KOPT-K1 (cell line): ENCODE data around the gene CDH4.

Experiments used
- H3K27ac ChIP-seq: fragments of 200-600 bp; sonication (generic); 2 replicates; pipeline ENCODE4 v1.5.1; 2016; ENCODE audit warnings: antibody characterized with exemption, mild to moderate bottlenecking, low read depth, low read length; ENCODE audit not compliant: poor library complexity, severe bottlenecking
- H3K36me3 ChIP-seq: fragments of 200-600 bp; sonication (generic); 2 replicates; pipeline ENCODE4 v1.5.1; 2017; ENCODE audit warnings: antibody characterized with exemption, mild to moderate bottlenecking, low read length, moderate library complexity; ENCODE audit not compliant: insufficient read depth
- H3K9me3 ChIP-seq: fragments of 200-600 bp; sonication (generic); 2 replicates; pipeline ENCODE4 v1.5.1; 2017; ENCODE audit warnings: antibody characterized with exemption, low read length, mild to moderate bottlenecking; ENCODE audit not compliant: insufficient read depth, poor library complexity, severe bottlenecking

CDH4 gene

DNA sequence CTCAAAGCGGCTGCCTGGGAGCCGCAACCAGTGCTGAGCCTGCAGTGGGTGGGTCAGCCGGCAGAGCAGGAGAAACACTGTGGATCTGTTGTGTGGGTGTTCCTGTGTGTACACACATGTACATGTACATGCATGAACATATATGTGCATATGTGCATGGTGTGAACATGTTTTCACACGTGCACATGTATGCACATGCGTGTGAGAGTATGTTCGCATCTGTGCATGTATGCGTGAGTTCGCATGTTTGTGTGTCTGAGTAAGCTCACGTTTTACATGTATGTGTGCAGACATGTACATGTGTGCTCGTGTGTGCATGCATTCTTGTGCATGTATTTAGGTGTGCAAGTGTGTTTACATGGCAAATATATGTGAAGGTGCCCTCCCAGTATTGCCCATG, 302.6 kb downstream of the CDH4 start:
- no peak overlapping the region for H3K27ac ChIP-seq
- H3K9me3 ChIP-seq: peaks cover 15% of the 10 kb centered on the region

DNA sequence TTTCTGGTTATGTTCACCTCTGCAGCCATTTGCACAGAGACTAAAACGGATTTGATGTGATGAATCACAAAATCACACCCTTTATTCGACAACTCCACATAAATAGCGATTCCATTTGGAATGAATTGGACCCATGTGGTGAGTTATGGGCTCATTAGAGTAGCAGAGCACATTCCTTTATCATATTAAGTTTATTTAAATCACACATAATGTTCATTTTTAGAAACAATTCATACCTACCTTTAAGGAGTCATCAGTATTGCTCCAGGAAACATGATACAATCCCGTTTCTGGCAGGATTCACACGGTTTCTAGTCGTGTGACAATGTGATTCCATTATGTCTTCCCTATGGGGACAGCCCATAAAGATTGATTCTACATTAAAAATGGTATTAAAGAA, 303.5 kb downstream of the CDH4 start:
- no peak overlapping the region for H3K27ac ChIP-seq
- H3K36me3 ChIP-seq: no peaks in the 10 kb centered on the region; the same call in 1 of the 2 replicates
- peaks cover 14% of the 10 kb centered on the region for H3K9me3 ChIP-seq

More for the DNA sequence above, 302.6 kb downstream of the CDH4 start:
- H3K36me3 ChIP-seq: no peaks in the 10 kb centered on the region; the same call in 1 of the 2 replicates

GRCh38 chr20:61556111-61556510, 304.1 kb downstream of the CDH4 start:
- Histone ChIP-seq H3K27ac (no peak overlapping the region), H3K9me3 (peaks cover 8% of the 10 kb centered on the region), H3K36me3 (no peaks in the 10 kb centered on the region; the same call in 1 of the 2 replicates)

DNA sequence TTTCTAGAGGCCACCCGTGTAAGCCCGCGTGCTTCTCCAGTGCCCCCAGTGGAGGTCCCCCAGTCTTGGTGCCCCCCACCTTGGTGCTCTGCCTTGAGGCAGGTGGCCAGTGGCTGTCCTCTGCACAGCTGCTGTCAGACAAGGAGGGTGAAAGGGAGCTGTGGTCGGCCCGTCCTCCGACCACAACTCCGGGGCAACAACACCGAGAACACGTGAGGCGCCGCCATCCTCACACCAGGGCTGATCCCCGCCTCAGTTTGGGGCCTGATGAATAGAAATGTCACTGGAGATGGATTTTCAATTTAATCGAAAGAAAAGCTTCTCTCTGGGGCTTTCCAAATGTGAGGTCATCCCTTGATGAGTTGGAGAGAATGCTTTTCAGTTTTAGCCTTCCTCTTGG, 304.6 kb downstream of the CDH4 start:
- Histone ChIP-seq H3K9me3 (peaks cover 3% of the 10 kb centered on the region), H3K36me3 (no peaks in the 10 kb centered on the region), H3K27ac (no peak overlapping the region)

- H3K27ac ChIP-seq: no peak overlapping the region
- no peaks in the 10 kb centered on the region for H3K9me3 ChIP-seq
- H3K36me3 ChIP-seq: no peaks in the 10 kb centered on the region
Measured at GRCh38 chr20:61557621-61558020, 305.6 kb downstream of the CDH4 start.

DNA sequence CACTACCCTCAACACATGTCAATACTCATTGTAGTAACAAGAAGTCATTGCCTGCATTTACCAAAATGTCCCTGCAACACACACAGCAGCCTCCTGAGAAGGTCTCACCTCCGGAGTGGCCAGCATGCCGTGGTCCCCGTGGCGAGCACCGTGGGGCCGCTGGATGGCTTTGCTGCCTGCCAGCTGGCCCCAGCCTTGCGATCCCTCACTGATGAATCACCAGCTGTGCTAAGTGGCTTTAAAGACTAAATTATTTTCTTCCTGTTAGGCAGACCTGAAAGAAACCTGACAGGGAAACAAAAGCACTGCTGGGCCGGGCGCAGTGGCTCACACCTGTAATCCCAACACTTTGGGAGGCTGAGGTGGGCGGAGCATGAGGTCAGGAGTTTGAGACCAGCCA, 306.7 kb downstream of the CDH4 start:
- H3K27ac ChIP-seq: no peak overlapping the region
- H3K9me3 ChIP-seq: no peaks in the 10 kb centered on the region
- no peaks in the 10 kb centered on the region for H3K36me3 ChIP-seq

DNA sequence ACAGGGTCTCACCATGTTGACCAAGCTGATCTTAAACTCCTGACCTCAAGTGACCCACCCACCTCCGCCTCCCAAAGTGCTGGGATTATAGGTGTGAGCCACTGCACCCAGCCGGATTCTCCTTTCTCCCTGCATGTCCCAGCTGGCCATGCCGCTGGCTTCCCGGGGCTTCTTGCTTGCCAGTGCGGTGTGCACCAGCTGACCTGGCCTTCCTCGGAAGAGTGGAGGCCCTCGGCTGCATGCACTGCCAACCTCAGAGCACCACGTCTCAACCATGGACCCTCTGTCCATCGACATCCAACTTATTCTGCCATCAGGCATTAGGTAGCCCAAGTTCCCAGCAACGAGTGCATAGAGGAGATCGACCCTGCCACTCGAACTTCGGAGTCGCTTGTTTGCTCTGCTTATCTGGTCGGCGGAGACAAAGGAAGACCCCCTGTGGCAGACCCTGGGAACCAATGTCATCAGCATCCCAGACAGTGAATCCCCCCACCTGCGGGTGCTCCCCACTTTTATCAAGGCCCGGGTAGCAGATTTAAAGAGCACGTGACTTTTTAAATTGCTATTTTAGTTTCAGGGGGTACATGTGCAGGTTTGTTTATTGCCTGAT, 307.8 kb downstream of the CDH4 start:
- H3K9me3 ChIP-seq: no peaks in the 10 kb centered on the region
- no peak overlapping the region for H3K27ac ChIP-seq
- no peaks in the 10 kb centered on the region for H3K36me3 ChIP-seq

GRCh38 chr20:61560361-61560853, 308.3 kb downstream of the CDH4 start:
- Histone ChIP-seq H3K9me3 (no peaks in the 10 kb centered on the region), H3K27ac (no peak overlapping the region), H3K36me3 (no peaks in the 10 kb centered on the region)

- H3K27ac ChIP-seq: no peak overlapping the region
- H3K9me3 ChIP-seq: no peaks in the 10 kb centered on the region
- no peaks in the 10 kb centered on the region for H3K36me3 ChIP-seq
Measured at GRCh38 chr20:61561111-61561830, 309.2 kb downstream of the CDH4 start.

GRCh38 chr20:61562491-61562890, 310.4 kb downstream of the CDH4 start:
- Histone ChIP-seq H3K27ac (no peak overlapping the region), H3K36me3 (no peaks in the 10 kb centered on the region), H3K9me3 (no peaks in the 10 kb centered on the region)

GRCh38 chr20:61562897-61563504, 310.9 kb downstream of the CDH4 start:
- Histone ChIP-seq H3K9me3 (no peaks in the 10 kb centered on the region), H3K27ac (no peak overlapping the region)

DNA sequence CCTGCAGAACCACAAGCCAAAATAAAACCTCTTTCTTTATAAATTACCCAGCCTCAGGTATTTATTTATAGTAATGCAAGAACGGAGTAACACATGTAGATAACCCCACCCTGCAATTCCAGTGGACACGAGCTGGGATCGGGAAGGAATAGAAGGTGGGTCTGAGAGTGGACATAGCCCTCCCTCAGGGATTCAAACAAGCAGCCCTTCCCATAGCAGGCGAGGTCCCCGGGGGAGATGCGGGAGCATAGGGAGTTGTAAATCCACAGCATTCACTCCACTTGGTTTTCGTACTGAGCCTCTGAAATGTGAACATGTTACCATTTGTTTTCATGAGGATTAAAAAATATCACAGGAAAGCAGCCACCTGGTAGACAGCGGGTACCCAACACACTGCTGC, 312.6 kb downstream of the CDH4 start:
- Histone ChIP-seq H3K9me3 (no peaks in the 10 kb centered on the region), H3K27ac (no peak overlapping the region), H3K36me3 (no peaks in the 10 kb centered on the region)

More at GRCh38 chr20:61562897-61563504, 310.9 kb downstream of the CDH4 start:
- H3K36me3 ChIP-seq: no peaks in the 10 kb centered on the region

DNA sequence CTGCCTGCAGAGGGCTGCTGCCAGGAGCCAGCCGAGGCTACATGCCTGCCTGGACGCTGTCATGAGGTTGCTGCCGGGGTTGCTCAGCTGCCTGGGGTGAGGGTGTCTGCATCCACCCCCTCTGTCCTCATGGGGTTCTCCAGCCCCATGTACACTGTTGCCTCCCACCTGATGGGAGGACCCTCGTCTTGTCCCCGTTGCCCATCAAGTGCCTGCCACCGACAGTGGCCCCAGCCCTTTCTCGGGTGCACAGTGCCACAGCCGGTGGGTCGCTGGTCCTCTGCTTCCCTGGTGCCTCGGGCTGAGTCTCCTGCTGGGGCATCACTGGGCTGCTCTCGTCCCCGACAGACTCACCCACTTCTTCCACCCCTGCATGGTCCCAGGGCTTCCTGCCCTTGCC, 313.7 kb downstream of the CDH4 start:
- no peak overlapping the region for H3K27ac ChIP-seq
- H3K9me3 ChIP-seq: no peaks in the 10 kb centered on the region
- no peaks in the 10 kb centered on the region for H3K36me3 ChIP-seq

GRCh38 chr20:61566691-61567090, 314.6 kb downstream of the CDH4 start:
- H3K27ac ChIP-seq: no peak overlapping the region
- no peaks in the 10 kb centered on the region for H3K36me3 ChIP-seq
- no peaks in the 10 kb centered on the region for H3K9me3 ChIP-seq

DNA sequence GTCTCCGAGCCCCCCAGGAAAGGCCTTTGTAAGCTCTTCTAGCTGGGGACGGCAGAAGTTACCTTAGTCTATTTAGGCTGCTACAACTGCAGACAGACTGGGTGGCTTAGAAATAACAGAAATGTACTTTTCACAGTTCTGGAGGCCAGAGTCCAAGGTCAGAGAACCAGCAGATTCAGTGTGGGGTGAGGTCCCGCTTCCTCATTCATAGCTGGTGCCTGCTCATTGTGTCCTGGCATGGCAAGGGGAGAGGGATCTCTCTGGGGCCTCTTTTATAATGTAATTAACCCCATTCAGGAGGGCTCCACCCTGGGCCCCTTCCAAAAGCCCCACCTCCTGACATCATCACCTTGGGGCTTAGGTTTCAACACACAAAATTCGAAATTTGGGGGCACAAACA, 315.1 kb downstream of the CDH4 start:
- Histone ChIP-seq H3K36me3 (no peaks in the 10 kb centered on the region), H3K9me3 (no peaks in the 10 kb centered on the region), H3K27ac (no peak overlapping the region)
